Measurements from ENCODE around the gene ACOX2.

DNA sequence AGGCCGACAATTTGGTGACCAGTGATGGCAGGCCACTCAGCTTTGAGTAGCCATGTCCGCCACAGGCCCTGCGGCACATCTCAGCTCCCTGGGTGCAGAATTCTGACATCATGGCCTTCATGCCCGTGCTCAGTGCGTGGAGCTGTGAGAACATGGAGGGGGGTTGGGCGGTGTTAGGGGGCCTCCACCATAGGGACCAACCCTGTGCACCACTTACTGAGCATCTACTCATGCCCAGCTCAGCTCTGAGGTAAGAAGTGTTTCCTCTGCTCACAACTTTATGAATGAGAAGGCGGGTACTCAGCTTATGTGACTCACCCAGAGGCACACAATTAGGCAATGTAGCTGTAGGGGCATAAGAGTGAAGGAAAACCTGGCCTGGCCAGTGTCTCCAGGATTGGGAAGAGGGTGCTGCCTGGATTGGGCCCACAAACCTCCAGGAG, 10.5 kb downstream of the ACOX2 start:
- TF ChIP-seq CTCF (IDR thresholded peaks at IDR 0.05; ENCODE audit: borderline replicate concordance, extremely low read depth, low read length, poor library complexity, severe bottlenecking) (no peak), EZH2 (IDR thresholded peaks at IDR 0.05; ENCODE audit: borderline replicate concordance, low read depth, low read length, severe bottlenecking) (no peak)

Data from DND-41 (cell line).